PC-3 (cell line): ENCODE data around the gene STPG3.

Source experiments
- CTCF ChIP-seq: fragments of 300-600 bp; sonication (generic); conservative IDR thresholded peaks from 2 replicates; pipeline ENCODE4 v1.5.1; 2017; ENCODE audit warnings: antibody characterized with exemption, low read depth, mild to moderate bottlenecking, low read length
- EZH2 ChIP-seq: fragments of 300-600 bp; sonication (generic); IDR thresholded peaks from one replicate; pipeline ENCODE4 v1.6.1; 2017; ENCODE audit warnings: antibody characterized with exemption, mild to moderate bottlenecking, low read length; ENCODE audit not compliant: unreplicated experiment
- EZH2phosphoT487 ChIP-seq: fragments of 300-600 bp; sonication (generic); IDR thresholded peaks from 2 replicates; pipeline ENCODE4 v1.6.1; 2018; ENCODE audit warnings: mild to moderate bottlenecking, antibody characterized with exemption, low read length, borderline replicate concordance

DNA sequence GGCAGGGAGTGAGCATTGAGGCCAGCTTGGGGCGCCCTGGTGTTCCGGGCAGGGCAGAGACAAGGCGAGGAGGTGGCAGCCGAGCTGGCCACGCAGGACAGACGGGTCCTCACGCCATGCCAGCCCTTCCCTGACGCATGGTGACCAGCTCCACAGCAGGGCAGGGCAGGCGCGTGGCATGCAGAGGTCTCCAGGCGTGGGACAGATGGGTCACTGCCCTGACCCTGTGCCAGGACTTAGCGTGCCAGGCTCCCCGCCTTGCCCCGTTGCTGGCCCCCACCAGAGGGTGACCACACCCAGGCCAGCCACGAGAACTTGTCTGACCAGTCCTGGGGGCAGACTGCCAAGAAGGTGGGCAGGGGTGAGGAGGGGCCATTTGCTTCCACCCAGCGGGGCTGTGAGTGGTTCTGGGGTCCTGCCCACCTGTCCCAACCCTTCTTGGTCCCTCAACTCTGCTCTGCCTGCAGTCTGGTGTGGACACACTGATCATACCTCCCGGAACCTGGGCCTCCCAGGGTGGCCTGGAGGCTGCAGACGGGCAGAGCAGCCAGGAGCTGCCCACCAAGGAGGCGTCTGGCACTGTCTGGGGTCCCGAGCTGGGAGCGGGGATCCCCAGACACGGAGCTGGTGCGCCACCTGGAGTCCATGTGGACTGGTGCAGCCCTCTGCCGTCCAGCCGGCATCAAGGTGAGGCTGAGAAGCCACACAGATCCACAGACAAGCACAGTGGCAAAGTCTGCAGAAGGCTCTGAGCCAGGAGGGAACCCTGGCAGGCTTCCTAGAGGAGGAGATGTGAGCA, 23.8 kb upstream of the STPG3 start, which contains the start of gene RNF224:
- peak; percentile 84 for TF ChIP-seq CTCF
- no peak for TF ChIP-seq EZH2
- peak; percentile 93 for TF ChIP-seq EZH2phosphoT487
